Left renal cortex interstitium (tissue), 4 donors: ENCODE data around the gene RAMAC. TPM values are rescaled to one million over a fixed set of nuclear protein-coding genes. Genes with fewer than 3 reads are reported as not detected.
"Not testable (repeated sequence)": the region's sequence is repeated elsewhere in the genome, so short reads cannot be mapped to it uniquely, and the experiment has no call there.

ENCODE experiments used
- DNase-seq, 4 donors: peaks; one replicate each; pipeline ENCODE4 v3.0.0-alpha.2; 2013; ENCODE audit warnings: low read depth in 4 of 4, low spot score in 2 of 4, missing footprints in 1 of 4
- polyA plus RNA-seq, 4 donors: library from polyadenylated mRNA; unstranded; fragments of 120-200 nt; gene quantifications; one replicate each; pipeline ENCODE4 v1.2.1, GENCODE V29; 2013; ENCODE audit not compliant: insufficient read length in 4 of 4

RAMAC gene
- 10 to 100 TPM; 36.5 to 47.9 (median 42.1) TPM for polyA plus RNA-seq

DNA sequence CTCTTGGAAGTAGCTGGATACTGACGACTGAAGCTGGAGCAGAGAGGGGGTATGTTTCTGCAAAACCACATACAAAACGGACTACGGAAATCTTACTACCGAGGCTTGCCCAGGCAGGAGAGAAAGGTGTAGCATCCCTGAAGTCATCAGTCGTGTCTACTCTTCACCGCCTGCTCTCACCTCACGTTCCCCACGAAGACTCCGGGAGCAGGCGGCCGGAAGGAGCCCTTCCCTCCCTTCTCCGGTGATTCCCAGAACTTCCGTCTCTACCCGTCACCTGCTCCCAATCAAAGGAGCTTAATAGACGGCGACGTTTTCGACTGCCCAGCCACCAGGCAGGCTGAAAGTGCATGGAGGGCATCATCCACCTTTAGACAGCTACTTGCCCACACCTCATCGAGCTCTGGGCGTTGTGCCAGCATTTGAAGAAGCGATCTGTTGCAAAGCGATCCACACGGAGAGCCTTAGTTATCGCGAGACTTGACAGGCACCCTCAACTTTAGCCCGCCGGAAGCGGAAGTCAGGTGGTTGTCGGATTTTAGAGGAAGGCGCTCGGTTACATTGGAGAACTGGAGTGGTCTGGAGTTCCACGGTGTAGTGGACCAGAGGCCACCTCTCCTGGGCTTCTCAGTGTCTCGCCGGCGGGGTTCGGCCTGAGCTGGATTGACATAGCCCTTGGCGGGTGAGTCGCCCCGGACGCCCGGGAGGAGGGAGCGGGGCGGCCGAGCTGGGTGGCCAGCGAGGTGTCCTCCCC is at the start of gene RAMAC:
Gene RAMAC, plus strand, starts transcription at position 523 of the 754 bp plus-strand sequence. CDS start 2,809 bp downstream, outside the sequence.
- DNase-seq = peak; percentile 92 to 97 (median 96)

DNA sequence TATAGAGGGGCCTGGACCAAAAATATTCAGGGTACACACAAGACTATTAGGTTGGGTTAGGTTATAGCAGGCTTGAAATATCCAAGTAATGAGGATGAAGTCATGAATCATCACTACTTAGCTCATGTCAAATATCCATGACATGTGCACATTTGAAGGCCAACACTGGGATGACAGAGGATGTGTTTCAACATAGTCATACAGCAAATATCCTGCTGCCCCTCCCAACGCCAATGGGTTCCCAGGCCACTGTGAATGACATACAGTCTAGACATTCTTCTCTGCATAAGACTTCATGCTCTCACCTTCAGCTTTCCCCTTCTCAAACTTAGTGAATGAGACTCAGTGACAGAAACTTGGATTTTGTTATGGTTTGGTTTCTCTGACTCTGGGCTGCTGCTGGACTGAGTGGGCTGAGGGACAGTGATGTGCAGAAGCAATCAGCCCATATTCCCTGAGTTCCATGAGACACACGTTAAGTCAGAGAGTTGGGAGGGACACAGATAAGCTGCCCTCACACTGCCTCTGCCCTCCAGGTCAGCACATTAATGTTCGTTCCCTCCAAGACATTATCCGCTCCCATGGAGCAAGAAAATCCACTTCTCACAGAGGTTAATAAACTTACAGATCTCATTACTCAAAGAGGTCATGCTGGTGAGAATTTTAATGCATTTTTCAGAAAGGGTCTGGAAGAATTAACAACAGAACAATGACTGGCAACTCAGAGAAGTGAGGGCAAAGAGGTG is 48.9 kb upstream of the RAMAC start:
- no peak for DNase-seq

- DNase-seq = no peak
Measured at GRCh38 chr15:82937712-82938058, 48.3 kb upstream of the RAMAC start.

- DNase-seq = not testable (repeated sequence)
Measured at GRCh38 chr15:82939678-82940077, 46.3 kb upstream of the RAMAC start.

- DNase-seq = no peak
Measured at GRCh38 chr15:82942691-82943090, 43.3 kb upstream of the RAMAC start.

GRCh38 chr15:82943176-82943575 is 42.8 kb upstream of the RAMAC start:
- DNase-seq = no peak

DNA sequence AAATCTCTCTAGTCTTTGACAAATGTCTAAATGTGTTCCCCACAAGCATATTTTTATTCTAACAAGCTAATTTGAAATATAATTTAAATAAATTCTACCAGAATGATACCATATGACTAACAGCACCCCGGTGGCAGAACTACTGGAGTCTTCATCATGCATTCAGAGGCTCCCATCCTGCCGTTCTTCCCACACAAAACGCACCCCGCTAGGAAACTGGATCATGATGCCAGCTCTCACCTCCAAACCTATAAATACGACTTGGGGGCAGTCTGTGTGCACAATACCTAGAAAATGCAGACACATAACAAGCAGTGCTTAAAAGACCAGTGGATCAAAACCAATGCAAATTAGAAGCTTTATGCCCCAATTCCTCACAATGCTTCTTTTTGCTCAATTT is 42.0 kb upstream of the RAMAC start:
- no peak for DNase-seq

DNA sequence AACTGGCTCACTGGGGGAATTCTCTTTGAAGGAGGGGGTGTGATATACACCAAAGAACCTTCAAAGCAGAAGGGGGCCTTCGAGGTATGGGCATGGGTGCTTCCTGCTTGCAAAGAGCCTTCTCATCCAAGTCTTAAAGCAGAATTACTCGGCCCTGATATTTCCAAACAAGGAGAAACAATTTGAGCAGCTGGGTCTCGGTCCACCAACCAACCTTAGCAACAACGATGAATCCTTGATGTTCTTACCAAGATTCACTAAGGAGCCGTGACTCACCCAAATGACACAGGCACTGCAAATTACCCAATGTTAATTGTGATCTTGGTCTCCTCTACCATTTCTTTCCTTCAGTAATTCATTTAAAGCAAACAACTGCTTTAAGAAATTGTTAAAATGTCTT is 41.2 kb upstream of the RAMAC start:
- no peak for DNase-seq

DNA sequence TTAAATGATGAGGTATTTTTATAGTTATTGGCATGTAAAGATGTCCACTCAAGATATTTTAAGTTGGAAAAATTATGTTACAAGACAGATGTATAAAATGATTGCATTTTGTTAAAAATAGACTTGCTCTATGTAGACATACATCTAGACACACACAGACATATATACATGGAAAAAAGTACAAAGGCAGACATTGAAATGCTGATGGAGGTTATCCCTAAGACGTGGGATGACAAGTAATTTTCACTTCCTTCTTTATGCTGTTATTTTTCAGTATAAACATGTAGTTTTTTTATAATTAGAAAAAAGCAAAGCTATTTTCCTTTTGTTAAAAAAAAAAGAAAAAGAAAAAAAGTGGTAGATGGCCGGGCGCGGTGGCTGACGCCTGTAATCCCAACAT is 40.7 kb upstream of the RAMAC start:
- no peak for DNase-seq

DNA sequence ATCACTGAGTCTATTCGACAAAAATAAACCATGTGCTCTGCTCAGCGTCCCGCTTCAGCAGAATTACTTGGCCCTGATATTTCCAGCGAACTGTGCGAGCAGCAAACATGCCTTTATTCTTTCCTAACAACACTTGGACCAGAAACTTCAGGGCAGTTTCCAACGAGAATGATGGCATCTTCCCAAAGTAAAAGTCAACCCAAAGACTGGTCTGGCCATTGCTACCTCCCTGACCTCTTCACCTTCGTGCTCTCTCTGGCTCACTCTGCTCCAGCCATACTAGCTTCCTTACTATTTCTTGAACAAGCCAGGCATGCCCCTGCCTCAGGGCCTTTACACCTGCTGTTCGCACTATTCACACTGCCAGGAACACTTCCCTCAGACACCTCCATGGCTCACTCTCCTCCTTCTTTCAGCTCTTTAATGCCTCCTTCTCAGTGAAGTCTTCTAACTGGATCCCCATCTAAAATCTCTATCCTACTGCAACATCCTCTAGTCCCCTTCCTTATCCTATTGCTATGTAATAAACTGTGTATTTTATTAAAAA is 39.8 kb upstream of the RAMAC start:
- DNase-seq = no peak

DNA sequence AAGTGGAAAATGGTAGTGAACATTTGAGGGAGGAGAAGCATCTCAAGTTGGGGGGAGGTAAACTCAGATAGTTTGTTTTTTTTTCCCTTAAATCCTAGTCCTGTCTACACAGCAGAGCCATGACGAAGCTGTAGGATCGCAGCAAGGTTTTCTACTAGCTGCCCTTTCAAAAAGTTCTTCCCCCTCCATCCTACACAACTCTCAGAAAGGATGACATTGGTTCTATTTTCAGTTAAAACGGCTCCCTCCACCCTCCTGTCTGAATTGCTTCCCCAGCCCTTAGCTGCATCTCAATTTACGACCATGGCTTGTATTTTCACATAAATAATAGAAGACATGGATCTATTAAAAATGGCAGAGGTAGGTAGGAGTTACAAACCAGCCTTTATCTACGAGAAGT is 35.7 kb upstream of the RAMAC start:
- no peak for DNase-seq

DNA sequence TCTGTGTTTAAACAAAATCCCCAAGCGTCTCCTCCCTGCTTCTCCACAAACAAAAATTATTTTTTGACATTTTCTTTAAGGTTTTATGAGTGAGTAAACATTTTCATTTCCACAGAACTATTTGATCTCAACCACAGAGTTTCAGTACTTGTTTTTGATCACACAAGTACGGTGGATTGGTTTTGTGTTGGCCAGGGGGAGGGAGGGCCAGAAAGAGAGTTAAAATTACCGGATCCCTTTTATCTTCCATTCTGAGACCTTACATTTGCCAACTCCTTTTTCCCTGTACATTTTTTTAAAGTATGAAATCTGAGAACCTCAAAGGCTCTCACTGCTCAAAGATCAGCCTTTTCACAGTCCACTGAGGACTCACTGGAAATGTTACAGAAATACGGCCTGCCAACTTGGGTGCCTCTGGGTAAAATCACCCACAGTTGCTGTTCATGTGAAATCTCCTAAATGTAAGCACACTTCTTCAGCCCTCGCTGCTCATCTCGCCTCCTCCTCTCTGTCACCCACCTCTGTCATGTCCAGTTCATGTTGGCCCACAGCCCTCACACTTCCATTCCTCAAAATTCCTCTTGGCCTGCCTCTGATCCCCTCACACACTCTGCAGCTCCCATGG is 35.2 kb upstream of the RAMAC start:
- DNase-seq = no peak

GRCh38 chr15:82951472-82952157 is 34.4 kb upstream of the RAMAC start:
- DNase-seq = no peak

DNA sequence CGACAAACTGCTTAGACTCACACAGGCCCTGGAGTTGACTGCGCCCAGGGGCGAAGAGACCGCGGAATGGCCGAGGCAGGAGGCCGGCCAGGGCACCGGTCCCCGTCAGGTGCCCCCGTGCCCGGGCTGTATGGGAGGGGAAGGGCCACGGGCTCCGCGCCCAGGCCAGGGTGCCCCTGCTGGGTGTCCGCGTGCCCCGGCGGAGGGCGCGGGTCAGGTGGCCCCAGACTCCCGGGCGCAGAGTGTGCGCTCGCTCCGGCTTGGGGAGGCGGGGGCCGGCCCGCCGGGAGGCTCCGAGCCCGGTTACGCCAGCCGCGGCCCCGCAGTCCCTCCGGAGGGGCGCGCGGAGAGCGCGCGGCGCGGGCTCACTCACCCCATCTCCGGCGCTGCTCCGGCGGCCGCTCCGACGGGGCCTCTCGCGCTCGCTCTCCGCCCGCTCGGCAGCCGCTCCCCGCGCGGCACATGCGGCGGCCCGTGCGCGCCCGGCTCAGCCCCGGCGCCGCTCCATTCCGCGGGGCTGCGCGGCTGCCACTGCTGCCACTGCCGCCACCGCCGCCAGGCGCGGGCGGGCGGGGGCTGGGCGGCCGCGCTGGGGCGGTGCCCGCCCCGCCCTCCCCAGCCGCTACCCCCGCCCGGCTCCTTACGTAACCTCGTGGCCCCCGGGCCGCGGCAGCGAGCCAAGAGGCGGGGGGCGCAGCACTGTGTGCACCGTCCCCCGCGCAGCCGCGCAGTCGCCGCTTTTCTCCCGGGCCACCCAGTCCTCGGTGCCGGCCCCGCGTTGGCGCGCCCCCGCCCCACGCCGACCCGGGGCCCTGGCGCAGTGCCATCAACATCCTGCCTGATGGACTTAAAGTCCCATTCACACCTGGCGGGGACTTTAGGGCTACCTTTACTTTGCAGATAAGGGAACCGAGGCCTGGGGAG is 33.6 kb upstream of the RAMAC start, which contains the start of gene HOMER2:
Gene HOMER2, minus strand, starts transcription at position 563 of the 924 bp plus-strand sequence. Its CDS starts 185 bp downstream, at position 378.
- DNase-seq = no peak

DNA sequence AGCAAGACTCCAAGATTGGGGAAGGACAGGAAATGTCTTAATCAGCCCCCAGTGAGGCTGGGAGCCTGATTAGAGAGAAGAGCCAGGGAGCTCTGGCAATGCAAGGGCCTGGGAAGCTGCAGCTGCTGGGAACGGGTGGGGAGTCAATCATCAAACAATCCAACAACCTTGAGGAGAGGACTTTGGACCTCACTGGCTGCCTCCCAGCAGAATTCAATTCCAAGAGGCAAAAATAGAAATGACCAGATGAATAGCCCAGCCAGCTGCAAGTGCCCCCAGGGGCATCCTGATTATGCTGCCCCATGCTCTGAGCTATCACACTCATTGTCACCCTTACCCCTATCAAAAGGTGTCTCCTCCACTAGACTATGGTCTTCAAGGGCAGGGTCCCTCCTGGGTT is 27.4 kb upstream of the RAMAC start:
- no peak for DNase-seq

DNA sequence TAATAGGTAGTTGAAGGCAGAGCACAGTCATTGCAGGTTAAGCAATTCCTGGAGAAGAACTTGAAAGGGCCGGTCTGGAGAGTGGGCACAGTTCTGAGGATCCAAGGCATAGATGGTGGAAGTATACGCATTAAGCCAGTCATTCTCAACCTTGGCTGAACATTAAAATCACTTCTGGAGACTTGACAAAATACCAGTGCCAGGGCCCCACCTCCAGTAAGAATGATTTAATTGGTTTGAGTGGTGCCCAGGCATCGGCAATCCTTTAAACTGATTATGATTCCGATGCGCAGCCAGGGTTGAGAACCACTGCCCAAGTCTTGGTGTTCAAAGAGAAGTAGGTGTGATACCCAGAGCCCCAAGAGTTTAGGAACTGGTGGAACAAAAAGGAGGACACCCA is 26.6 kb upstream of the RAMAC start:
- DNase-seq = no peak

DNA sequence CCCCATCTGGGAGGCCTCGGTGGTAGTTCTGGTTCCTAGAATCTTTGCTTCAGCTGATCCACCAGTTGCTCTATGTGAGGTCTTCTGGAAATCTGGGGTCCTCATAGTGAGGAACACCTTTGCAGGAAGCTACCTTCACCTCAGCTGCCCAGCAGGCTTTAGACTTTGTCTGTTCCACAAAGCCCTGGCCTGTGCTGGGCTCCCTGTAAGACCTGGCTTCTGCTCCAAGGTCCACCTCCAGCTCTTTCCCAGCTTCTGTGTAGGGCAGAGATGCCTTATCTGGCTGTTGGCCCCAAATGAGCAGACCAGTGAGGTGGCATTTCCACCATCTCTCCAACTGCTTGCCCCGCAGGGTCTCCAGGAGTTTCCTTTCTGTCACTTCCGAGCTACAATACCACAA is 25.2 kb upstream of the RAMAC start:
- no peak for DNase-seq

GRCh38 chr15:82963471-82964341 is 22.3 kb upstream of the RAMAC start:
- no peak for DNase-seq

GRCh38 chr15:82964890-82965289 is 21.1 kb upstream of the RAMAC start:
- no peak for DNase-seq
